ENCODE results near the gene CDS2. TPM values are rescaled to one million over a fixed set of nuclear protein-coding genes. Genes with fewer than 3 reads are reported as not detected.

CDS2 gene
- total and polyA plus RNA-seq, 7 donors = 1.8 to 49.0 (median 30.0) TPM

- no peak for DNase-seq
- Histone ChIP-seq H3K4me1 (peaks cover 0 to 9% (median 5%) of the 10 kb centered on the region in 4 donors), H3K36me3 (peaks cover 9 to 86% (median 45%) of the 10 kb centered on the region in 4 donors), H3K4me3 (no peak overlapping the region), H3K27me3 (no peaks in the 10 kb centered on the region), H3K9me3 (no peaks in the 10 kb centered on the region), H3K27ac (no peak overlapping the region)
- intact Hi-C loops (cut with DNase I) = no loop called here
- no peak for TF ChIP-seq POLR2AphosphoS5 (IDR thresholded peaks at IDR 0.05)
- TF ChIP-seq, protein P1, sequence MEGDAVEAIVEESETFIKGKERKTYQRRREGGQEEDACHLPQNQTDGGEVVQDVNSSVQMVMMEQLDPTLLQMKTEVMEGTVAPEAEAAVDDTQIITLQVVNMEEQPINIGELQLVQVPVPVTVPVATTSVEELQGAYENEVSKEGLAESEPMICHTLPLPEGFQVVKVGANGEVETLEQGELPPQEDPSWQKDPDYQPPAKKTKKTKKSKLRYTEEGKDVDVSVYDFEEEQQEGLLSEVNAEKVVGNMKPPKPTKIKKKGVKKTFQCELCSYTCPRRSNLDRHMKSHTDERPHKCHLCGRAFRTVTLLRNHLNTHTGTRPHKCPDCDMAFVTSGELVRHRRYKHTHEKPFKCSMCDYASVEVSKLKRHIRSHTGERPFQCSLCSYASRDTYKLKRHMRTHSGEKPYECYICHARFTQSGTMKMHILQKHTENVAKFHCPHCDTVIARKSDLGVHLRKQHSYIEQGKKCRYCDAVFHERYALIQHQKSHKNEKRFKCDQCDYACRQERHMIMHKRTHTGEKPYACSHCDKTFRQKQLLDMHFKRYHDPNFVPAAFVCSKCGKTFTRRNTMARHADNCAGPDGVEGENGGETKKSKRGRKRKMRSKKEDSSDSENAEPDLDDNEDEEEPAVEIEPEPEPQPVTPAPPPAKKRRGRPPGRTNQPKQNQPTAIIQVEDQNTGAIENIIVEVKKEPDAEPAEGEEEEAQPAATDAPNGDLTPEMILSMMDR (IDR thresholded peaks at IDR 0.05) = no peak
- no peak for TF ChIP-seq POLR2A (IDR thresholded peaks at IDR 0.05)
- no peak for TF ChIP-seq EP300 (IDR thresholded peaks at IDR 0.05)
- WGBS, 2 donors = 90 to 91% methylated on average over 7 of the region's 7 CpGs
Observed at GRCh38 chr20:5188736-5189135, 61.9 kb downstream of the CDS2 start.

DNA sequence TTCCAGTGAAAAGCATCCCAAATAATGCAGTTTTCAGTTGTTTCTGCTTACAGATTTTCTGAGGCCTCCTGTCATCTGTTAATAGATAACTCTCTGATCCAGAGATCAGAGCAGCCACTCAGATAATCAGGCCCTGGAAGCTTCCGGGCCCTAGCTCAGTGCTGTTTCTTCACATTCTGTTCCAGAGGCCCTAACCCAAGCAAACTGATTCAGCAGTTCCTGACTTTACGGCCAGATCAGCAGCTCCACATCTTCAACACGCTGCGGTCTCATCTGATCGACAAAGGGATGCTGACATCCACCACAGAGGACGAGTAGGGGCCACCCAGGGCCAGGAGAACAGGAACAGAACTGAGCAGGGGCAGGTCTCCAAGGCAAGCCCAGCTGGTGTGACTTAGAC lies 63.1 kb downstream of the CDS2 start:
- no peak overlapping the region for H3K4me3 ChIP-seq
- H3K9me3 ChIP-seq = no peaks in the 10 kb centered on the region
- peaks cover 9 to 83% (median 43%) of the 10 kb centered on the region in 4 donors for H3K36me3 ChIP-seq
- TF ChIP-seq POLR2AphosphoS5 (IDR thresholded peaks at IDR 0.05) (no peak), EP300 (IDR thresholded peaks at IDR 0.05) (no peak), POLR2A (IDR thresholded peaks at IDR 0.05) (no peak)
- TF ChIP-seq, protein P1 (IDR thresholded peaks at IDR 0.05) = no peak
- no peak overlapping the region for H3K27ac ChIP-seq
- 93% methylated on average over 6 of the region's 6 CpGs for WGBS, 2 donors
- no peak for DNase-seq
- no peaks in the 10 kb centered on the region for H3K27me3 ChIP-seq
- peaks cover 0 to 9% (median 5%) of the 10 kb centered on the region in 4 donors for H3K4me1 ChIP-seq
- intact Hi-C loops (cut with DNase I) = no loop called here

GRCh38 chr20:5190444-5190843 lies 63.6 kb downstream of the CDS2 start:
- intact Hi-C loops (cut with DNase I) = no loop called here
- H3K36me3 ChIP-seq = peaks cover 9 to 83% (median 45%) of the 10 kb centered on the region in 4 donors
- WGBS, 2 donors = 90 to 92% methylated on average over 3 of the region's 3 CpGs

GRCh38 chr20:5191829-5192569 lies 65.2 kb downstream of the CDS2 start:
- H3K27ac ChIP-seq = peak overlapping the region; percentile 59 to 74 (median 60)
- intact Hi-C loops (cut with DNase I) = loop anchor here (1.0 kb wide), 1 partner anchor 66 kb away; no protein-coding TSS in a partner anchor
- DNase-seq = no peak

More at GRCh38 chr20:5190444-5190843, 63.6 kb downstream of the CDS2 start:
- H3K4me1 ChIP-seq = peaks cover 0 to 9% (median 5%) of the 10 kb centered on the region in 4 donors
- no peak overlapping the region for H3K4me3 ChIP-seq
- TF ChIP-seq POLR2AphosphoS5 (IDR thresholded peaks at IDR 0.05) = no peak
- no peak for TF ChIP-seq POLR2A (IDR thresholded peaks at IDR 0.05)
- TF ChIP-seq EP300 (IDR thresholded peaks at IDR 0.05) = no peak
- TF ChIP-seq, protein P1 (IDR thresholded peaks at IDR 0.05) = no peak
- no peak overlapping the region for H3K27ac ChIP-seq
- DNase-seq = no peak
- H3K27me3 ChIP-seq = no peaks in the 10 kb centered on the region
- H3K9me3 ChIP-seq = no peaks in the 10 kb centered on the region

More at GRCh38 chr20:5191829-5192569, 65.2 kb downstream of the CDS2 start:
- peaks cover 2 to 78% (median 33%) of the 10 kb centered on the region in 4 donors for H3K36me3 ChIP-seq
- WGBS, 2 donors = 33 to 58% methylated on average over 9 of the region's 9 CpGs
- peaks cover 0 to 9% (median 5%) of the 10 kb centered on the region in 4 donors for H3K4me1 ChIP-seq
- no peaks in the 10 kb centered on the region for H3K9me3 ChIP-seq
- no peak overlapping the region for H3K4me3 ChIP-seq
- no peaks in the 10 kb centered on the region for H3K27me3 ChIP-seq
- TF ChIP-seq, protein P1 (IDR thresholded peaks at IDR 0.05) = peak; percentile 25 to 84 (median 74)
- TF ChIP-seq EP300 (IDR thresholded peaks at IDR 0.05) = no peak
- peak in 1 of 4 donors; percentile 13 for TF ChIP-seq POLR2AphosphoS5 (IDR thresholded peaks at IDR 0.05)
- TF ChIP-seq POLR2A (IDR thresholded peaks at IDR 0.05) = no peak

All from sigmoid colon (tissue), 7 donors.